HG03442 (cell line): ENCODE measurements around the gene SRRT.
"Not testable (repeated sequence)": the region's sequence is repeated elsewhere in the genome, so short reads cannot be mapped to it uniquely, and the experiment has no call there.

Source experiments
- ATAC-seq: cut with Tn5 transposase; IDR thresholded peaks from one replicate; pipeline ENCODE4 v1.9.1; 2021; ENCODE audit warnings: mild to moderate bottlenecking, moderate library complexity; ENCODE audit not compliant: unreplicated experiment

SRRT gene

DNA sequence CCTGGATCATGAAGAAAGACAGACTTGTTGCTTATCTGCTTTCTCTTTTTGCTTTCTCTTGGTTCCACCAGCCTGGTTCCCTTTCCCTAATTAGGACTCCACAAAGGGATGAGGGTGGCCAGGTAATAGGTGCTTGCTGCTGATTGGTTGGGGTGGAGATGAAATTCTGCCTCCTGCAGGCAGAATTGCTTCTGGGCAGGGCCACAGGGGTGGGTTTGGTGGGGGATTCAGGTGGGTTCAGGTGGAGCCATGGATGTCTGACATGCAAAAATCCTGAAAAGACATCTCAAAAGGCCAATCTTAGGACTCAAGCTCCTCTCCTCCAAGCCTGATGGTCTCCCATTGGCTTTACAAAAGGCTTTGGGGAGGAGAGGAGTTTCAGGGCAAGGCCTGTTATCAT lies 46.1 kb downstream of the SRRT start:
- ATAC-seq, result no peak

DNA sequence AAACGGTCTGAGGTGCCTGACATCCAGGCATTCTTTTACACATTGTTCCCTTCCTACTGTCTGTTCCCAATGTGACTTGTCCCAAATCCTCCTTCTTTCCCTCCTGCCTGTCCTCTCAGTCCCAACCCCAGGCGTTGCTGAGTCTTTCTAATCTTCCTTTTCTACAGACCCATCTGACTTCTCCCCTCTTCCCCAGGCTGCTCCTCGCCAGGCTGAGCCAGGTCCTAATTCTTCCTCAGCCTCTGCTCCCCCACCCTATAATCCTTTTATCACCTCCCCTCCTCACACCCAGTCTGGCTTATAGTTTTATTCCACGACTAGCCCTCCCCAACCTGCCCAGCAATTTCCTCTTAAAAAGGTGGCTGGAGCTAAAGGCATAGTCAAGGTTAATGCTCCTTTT lies 48.7 kb downstream of the SRRT start:
- ATAC-seq, result not testable (repeated sequence)

DNA sequence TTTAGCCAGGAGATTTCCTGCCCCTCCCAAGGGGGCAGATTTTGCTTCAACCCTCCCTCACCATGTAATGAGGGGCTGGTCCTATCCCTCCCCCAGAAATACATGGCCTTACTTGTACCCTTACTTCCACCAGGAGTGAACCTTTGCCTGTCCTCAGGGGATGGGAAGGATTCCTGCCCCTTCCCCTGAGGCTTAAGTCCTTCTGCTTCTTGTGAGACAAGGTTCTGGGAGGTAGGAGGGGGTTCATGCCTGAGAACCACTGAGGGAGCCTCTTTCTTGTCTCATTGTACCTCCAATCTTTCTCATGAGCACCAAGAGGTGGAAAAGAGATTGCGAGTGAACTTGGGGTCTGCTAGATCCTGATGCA lies 54.9 kb downstream of the SRRT start:
- ATAC-seq, result no peak

GRCh38 chr7:100933734-100934133 lies 58.8 kb downstream of the SRRT start:
- ATAC-seq, result no peak

- not testable (repeated sequence) for ATAC-seq
These were observed 60.5 kb downstream of the SRRT start for GRCh38 chr7:100935381-100935780.

DNA sequence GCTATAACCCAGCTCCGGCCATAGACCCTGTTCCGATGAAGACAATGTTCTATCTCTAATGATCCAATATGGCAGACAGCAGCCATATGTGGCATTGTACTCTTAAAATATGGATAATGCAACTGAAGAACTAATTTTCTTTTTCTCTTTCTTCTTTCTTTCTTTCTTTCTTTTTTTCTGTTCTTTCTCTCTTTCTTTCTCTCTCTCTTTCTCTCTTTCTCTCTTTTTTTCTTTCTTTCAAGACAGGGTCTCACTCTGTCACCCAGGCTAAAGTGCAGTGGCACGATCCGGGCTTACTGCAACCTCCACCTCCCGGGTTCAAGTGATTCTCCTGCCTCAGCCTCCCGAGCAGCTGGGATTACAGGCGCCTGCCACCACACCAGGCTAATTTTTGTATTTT lies 61.3 kb downstream of the SRRT start:
- not testable (repeated sequence) for ATAC-seq
